Myocyte (in vitro differentiated cells): Measurements from ENCODE around the gene KIF1A. TPM values are rescaled to one million over a fixed set of nuclear protein-coding genes. Genes with fewer than 3 reads are reported as not detected.

Experiments
- total RNA-seq: library from RNA; depleted of rRNA; stranded (reverse); fragments of >200 nt; gene quantifications from 2 replicates; pipeline ENCODE4 v1.2.3, GENCODE V29; 2014

The KIF1A gene
- total RNA-seq, 1 donor from 2014 or later: 0.16 TPM

Other genes with a start within 250 kb of the KIF1A start
- 30.2 and 31.5 TPM in 2 replicates for gene CAPN10, start 233.5 kb downstream of the KIF1A start, total RNA-seq
- 0.56 and 1.7 TPM in 2 replicates for gene GPR35, start 194.7 kb downstream of the KIF1A start, total RNA-seq
- not detected in 2 replicates for gene AQP12B, start 137.3 kb downstream of the KIF1A start, total RNA-seq
- gene AQP12A, start 128.4 kb downstream of the KIF1A start, total RNA-seq: not detected in 2 replicates
- not detected in 2 replicates for gene AGXT, start 48.6 kb upstream of the KIF1A start, total RNA-seq
- not detected in 2 replicates for gene MAB21L4, start 75.9 kb upstream of the KIF1A start, total RNA-seq
- gene CROCC2, start 86.1 kb upstream of the KIF1A start, total RNA-seq: 0.05 TPM in 1 of 2 replicates, not detected in the other
- gene SNED1, start 178.4 kb upstream of the KIF1A start, total RNA-seq: 12.5 and 18.5 TPM in 2 replicates